OCI-LY7 (cell line): ENCODE data around the gene FGF11.

Experiments
- EZH2phosphoT487 ChIP-seq: fragments of 200-600 bp; sonication (generic); IDR thresholded peaks from 2 replicates; pipeline ENCODE4 v1.6.1; 2018; ENCODE audit warnings: low read depth, borderline replicate concordance, mild to moderate bottlenecking, mixed run types, antibody characterized with exemption, low read length, moderate library complexity, mixed read lengths
- TF ChIP-seq, protein P1 (sequence below): fragments of 200-600 bp; sonication (generic); conservative IDR thresholded peaks from 2 replicates; pipeline ENCODE4 v1.5.1; 2014; ENCODE audit warnings: mild to moderate bottlenecking, antibody characterized with exemption, low read length, moderate library complexity, mixed read lengths

GRCh38 chr17:7427549-7427948, 11.8 kb upstream of the FGF11 start:
- TF ChIP-seq, protein P1, sequence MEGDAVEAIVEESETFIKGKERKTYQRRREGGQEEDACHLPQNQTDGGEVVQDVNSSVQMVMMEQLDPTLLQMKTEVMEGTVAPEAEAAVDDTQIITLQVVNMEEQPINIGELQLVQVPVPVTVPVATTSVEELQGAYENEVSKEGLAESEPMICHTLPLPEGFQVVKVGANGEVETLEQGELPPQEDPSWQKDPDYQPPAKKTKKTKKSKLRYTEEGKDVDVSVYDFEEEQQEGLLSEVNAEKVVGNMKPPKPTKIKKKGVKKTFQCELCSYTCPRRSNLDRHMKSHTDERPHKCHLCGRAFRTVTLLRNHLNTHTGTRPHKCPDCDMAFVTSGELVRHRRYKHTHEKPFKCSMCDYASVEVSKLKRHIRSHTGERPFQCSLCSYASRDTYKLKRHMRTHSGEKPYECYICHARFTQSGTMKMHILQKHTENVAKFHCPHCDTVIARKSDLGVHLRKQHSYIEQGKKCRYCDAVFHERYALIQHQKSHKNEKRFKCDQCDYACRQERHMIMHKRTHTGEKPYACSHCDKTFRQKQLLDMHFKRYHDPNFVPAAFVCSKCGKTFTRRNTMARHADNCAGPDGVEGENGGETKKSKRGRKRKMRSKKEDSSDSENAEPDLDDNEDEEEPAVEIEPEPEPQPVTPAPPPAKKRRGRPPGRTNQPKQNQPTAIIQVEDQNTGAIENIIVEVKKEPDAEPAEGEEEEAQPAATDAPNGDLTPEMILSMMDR = no peak
- TF ChIP-seq EZH2phosphoT487 = no peak
